Muscle layer of colon (tissue), 2 donors: ENCODE data around the gene COA3.

Source experiments
- H3K27ac ChIP-seq: one replicate; pipeline ENCODE4 v1.7.0; 2013; ENCODE audit warnings: low read depth, mild to moderate bottlenecking, low read length, moderate library complexity
- H3K27me3 ChIP-seq, 2 donors: one replicate each; pipeline ENCODE4 v1.7.0; 2013; ENCODE audit warnings: low read length in 2 of 2, mild to moderate bottlenecking in 2 of 2; ENCODE audit not compliant: insufficient read depth in 2 of 2, control insufficient read depth in 1 of 2
- H3K36me3 ChIP-seq: one replicate; pipeline ENCODE4 v1.7.0; 2013; ENCODE audit warnings: mild to moderate bottlenecking, low read length; ENCODE audit not compliant: insufficient read depth
- H3K4me1 ChIP-seq: one replicate; pipeline ENCODE4 v1.7.0; 2013; ENCODE audit warnings: mild to moderate bottlenecking, low read length; ENCODE audit not compliant: insufficient read depth
- H3K4me3 ChIP-seq, 2 donors: one replicate each; pipeline ENCODE4 v1.7.0; 2013; ENCODE audit warnings: low read length in 2 of 2, low read depth in 1 of 2, mild to moderate bottlenecking in 1 of 2, moderate library complexity in 1 of 2
- H3K9ac ChIP-seq: one replicate; pipeline ENCODE4 v1.7.0; 2013; ENCODE audit warnings: low read length
- H3K9me3 ChIP-seq: one replicate; pipeline ENCODE4 v1.7.0; 2013; ENCODE audit warnings: mild to moderate bottlenecking, low read length
- donor health status: abdominal sarcoma.
- donor health status: Adenocarcinoma of cecum.

COA3 gene

DNA sequence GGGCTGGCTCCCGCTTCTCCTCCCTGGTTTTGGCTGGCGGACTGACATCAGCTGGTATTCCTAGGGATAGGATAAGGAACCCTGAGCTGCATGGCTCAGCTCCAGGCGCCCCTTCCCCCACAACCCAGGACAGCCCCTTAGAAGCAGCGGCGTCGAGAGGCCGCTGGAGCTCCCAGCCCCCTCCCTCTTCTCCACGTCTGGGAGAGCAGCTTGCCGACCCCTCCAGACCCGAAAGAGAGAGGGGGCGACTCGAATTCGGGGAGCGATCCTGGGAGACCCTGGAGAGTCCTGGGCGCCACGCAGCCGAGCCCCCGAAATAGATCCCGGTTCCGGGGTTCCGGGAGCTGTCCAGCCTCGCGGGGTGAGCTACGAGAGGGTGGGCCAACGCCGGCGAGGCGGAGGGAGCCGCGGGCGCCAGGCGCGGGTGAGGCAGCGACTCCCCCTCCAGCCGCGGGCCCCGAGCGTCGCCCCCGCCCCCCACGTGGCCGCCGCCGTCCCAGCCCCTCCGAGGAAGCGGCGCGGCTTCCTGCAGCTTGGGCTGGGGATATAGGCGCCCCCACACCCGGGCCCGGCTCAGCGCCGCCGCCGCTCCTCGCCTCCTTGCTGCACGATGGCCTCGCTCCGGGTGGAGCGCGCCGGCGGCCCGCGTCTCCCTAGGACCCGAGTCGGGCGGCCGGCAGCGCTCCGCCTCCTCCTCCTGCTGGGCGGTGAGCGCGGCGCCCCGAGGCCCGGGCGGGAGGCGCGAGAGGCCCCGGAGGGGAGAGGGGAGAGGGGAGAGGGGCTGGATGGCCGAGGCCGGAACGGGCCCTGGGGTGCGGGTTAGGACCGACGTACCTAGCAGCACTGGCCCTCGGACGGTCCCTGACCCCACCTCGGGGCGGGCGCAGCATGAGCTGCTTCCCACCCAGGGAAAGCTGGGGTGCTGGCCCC lies 37.6 kb downstream of the COA3 start, which contains the start of gene RAMP2:
Gene RAMP2, plus strand, starts transcription at position 576 of the 930 bp plus-strand sequence. Its CDS starts 35 bp downstream, at position 611.
- H3K9me3 ChIP-seq = no peaks in the 10 kb centered on the region
- no peaks in the 10 kb centered on the region for H3K4me1 ChIP-seq
- H3K27me3 ChIP-seq = peaks cover 5 to 22% of the 10 kb centered on the region in 2 donors
- H3K27ac ChIP-seq = no peak within 1 kb of the TSS
- no peak within 1 kb of the TSS for H3K9ac ChIP-seq
- H3K36me3 ChIP-seq = no peaks in the 10 kb centered on the region
- H3K4me3 ChIP-seq = peak within 1 kb of the TSS; percentile 36 to 52

DNA sequence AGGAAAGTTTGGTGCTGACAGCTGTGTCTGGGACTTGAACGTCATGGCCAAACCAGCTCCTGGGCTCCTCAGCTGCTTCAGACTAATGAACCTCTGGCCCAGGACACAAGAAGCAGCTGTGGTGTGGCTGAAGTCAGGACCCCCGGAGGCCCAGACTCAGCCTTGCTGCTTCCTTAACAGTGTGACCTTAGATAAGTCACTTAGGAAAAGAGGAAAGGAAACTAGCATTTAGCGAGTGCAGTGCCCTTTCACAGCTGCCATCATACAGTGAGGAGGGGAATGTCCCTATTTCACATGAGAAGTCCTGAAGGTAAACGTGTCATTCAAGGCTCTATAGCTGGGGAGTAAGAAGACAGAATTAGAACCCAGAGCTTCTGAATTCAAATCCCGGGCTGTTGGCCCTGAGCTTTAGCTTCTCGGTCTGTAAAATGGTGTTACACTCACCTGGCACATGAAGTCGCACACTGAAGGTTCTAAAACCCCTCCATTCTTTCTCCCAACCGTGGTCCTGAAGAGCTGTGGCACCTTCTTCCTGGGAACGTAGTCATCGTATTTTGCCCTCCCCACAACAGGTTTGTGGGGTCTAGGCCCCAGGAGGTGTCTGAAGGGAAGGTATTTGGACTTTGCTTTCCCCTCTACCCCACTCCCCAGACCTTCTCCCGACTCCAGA lies 38.4 kb downstream of the COA3 start:
- peaks cover 5 to 22% of the 10 kb centered on the region in 2 donors for H3K27me3 ChIP-seq
- peak overlapping the region in 1 of 2 donors; percentile 52 for H3K4me3 ChIP-seq
- H3K4me1 ChIP-seq = no peaks in the 10 kb centered on the region
- H3K27ac ChIP-seq = no peak overlapping the region
- no peaks in the 10 kb centered on the region for H3K9me3 ChIP-seq
- H3K36me3 ChIP-seq = no peaks in the 10 kb centered on the region
- H3K9ac ChIP-seq = no peak overlapping the region

DNA sequence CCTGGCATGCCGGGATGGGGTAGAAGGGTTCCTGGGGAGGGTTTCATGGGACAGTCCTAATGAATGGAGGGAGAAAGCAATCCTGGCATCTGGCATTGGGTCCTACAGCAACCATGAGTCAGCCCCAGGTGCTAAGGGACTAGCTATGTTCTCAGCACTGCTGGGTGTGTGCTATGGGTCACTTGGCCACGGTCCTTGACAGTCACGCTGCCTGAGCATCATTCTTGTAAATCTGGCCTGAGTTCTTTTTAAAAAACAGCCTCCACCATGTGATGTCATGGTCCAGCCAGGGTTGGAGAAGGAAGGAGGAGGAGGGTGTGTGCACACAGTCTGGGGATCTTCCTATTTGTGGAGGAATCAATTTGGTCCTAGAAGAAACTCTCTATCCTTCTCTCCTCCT lies 43.7 kb downstream of the COA3 start:
- Histone ChIP-seq H3K9ac (no peak overlapping the region), H3K9me3 (no peaks in the 10 kb centered on the region), H3K36me3 (no peaks in the 10 kb centered on the region), H3K27ac (no peak overlapping the region), H3K4me3 (no peak overlapping the region), H3K27me3 (no peaks in the 10 kb centered on the region), H3K4me1 (peaks cover 6% of the 10 kb centered on the region)

DNA sequence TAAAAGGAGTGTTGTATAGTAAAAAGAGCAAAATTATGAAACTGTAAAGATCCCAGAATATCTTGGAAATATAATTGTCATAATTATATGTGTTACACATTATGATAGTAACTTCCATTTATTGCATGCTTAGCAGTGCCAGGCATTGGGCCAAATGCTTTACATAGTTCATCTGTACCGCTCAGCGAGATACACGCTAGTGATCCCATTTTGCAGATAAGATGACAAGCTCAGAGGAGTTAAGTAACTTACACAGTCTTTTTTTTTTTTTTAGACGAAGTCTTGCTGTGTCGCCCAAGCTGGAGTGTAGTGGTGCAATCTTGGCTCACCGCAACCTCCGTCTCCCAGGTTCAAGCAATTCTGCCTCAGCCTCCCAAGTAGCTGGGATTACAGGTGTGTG lies 46.9 kb downstream of the COA3 start:
- Histone ChIP-seq H3K4me3 (no peak overlapping the region), H3K4me1 (peaks cover 6% of the 10 kb centered on the region), H3K27ac (no peak overlapping the region)

DNA sequence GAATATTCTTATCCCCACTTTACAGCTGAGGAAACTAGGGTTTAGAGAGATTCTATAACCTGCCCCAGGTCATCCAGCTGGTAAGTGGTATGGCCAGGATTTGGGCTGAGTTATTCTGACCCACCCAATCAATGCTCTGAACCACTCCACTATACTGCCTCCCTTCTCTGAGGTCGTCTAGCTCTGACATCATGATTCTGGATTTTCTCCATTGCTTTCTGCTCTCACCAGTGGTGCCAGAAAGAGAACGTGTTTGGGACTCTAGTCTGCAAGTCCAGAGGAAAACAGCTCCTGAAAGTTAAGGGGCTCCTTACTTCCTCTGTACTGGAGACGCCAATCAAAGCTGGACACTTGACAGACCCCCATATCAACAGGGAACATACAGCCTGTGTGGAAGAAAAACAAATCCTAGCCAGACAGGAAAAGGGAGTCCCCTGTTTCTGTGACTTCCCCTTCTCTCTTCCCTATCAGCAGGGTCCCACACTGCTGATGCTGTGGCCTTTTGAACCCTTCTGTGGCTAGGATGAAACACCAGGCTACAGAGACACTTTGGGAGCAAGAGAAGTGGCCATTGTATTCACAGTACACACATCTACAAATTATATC lies 47.7 kb downstream of the COA3 start:
- no peak overlapping the region for H3K9ac ChIP-seq
- H3K27me3 ChIP-seq = no peaks in the 10 kb centered on the region
- no peak overlapping the region for H3K4me3 ChIP-seq
- H3K4me1 ChIP-seq = peaks cover 6% of the 10 kb centered on the region
- no peaks in the 10 kb centered on the region for H3K9me3 ChIP-seq
- H3K36me3 ChIP-seq = no peaks in the 10 kb centered on the region
- H3K27ac ChIP-seq = no peak overlapping the region

More for the DNA sequence above, 46.9 kb downstream of the COA3 start:
- Histone ChIP-seq H3K36me3 (no peaks in the 10 kb centered on the region), H3K9me3 (no peaks in the 10 kb centered on the region), H3K9ac (no peak overlapping the region), H3K27me3 (no peaks in the 10 kb centered on the region)

DNA sequence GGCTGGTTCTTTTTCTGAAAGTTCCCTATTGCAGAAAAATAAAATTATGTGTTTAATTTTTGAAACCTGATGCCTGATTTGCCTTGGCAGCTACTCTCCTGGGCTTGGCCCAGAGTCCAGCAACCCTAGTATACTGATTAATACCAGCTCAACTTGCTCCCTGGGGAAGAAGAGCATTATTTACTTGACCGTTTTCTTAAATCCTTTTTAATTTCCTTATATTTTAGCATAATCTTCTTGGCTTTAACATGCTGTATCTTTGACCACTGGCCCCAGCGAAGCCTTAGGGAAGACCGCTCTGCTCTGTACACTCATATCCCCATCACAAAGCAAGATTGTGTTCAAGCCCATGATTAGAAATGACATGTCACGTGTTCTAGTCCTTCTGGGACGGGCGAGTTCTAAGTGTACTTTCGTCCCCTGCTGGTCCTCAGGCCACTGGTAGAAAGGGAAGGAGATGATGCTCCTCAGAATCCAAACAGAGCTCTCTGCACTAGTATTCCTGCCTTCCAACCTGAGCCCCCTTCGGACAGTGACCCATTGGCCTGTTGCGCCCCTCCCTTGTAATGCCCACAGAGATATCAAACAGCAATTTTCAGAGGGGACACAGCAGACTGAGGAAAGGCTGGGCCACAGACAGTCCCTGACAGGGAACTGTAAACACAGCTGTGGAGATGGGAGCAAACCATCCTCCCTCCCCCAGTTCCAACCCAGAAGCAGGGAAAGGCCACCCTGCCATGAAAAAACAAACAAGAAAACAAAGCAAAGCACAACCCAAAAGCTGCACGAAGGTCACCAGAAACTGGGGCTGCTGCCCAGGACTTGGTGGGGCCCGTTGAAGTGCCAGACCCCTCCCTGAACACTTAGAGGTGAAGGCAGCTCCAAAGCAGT lies 49.4 kb downstream of the COA3 start:
- Histone ChIP-seq H3K27me3 (no peaks in the 10 kb centered on the region), H3K9ac (no peak overlapping the region), H3K27ac (no peak overlapping the region), H3K4me1 (peaks cover 6% of the 10 kb centered on the region), H3K36me3 (no peaks in the 10 kb centered on the region), H3K9me3 (no peaks in the 10 kb centered on the region), H3K4me3 (no peak overlapping the region)

DNA sequence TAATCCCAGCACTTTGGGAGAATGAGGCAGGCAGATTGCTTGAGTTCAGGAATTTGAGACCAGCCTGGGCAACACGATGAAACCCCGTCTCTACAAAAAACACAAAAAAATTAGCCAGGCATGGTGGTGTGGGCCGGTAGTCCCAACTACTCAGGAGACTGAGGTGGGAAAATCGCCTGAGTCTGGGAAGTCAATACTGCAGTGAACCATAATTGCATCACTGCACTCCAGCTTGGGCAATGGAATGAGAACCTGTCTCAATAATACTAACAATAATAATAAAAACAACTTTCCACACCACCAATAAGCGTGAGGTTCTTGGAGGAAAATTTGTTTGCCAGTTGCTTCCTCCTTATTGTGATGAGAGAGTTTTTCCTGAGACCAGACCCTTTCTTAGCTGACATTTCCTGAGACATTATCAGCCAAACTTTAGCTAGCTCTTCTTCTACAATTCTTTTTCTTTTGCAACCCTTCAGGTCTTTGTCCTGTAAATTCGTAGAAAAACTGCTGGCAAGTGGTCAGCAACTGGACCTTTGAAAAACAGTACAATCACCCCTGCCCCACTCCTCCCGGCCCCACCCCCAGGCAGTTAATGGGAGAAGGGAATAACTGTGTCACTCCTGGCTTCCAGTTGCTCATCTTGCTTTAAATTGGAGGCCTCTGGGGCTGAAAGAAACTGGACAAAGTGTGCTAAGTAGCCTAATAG lies 50.1 kb downstream of the COA3 start:
- no peak overlapping the region for H3K9ac ChIP-seq
- H3K4me1 ChIP-seq = peaks cover 14% of the 10 kb centered on the region
- no peaks in the 10 kb centered on the region for H3K9me3 ChIP-seq
- H3K27me3 ChIP-seq = no peaks in the 10 kb centered on the region
- H3K27ac ChIP-seq = no peak overlapping the region
- no peak overlapping the region for H3K4me3 ChIP-seq
- H3K36me3 ChIP-seq = no peaks in the 10 kb centered on the region
